Caco-2 (cell line): ENCODE measurements around the gene PHF20. TPM values are rescaled to one million over a fixed set of nuclear protein-coding genes. Genes with fewer than 3 reads are reported as not detected.
A peak's percentile ranks its signal among the peaks of the same experiment; 100 is the strongest.

Experiments
- BruUV-seq: library from RNA; stranded (reverse); fragments of 400-500 nt; replicated peaks from 2 replicates; lab custom pipeline; 2021; lab: Mats Ljungman, UMichigan
- CTCF ChIA-PET: fragments of 300-600 bp; sonication (Branson Sonifier 250); formaldehyde crosslinking; loops from one replicate; lab custom pipeline; 2022; ENCODE audit warnings: antibody characterized with exemption; lab: Charles Lee
- POLR2A ChIA-PET: fragments of 300-600 bp; sonication (Branson Sonifier 250); formaldehyde crosslinking; loops from one replicate; lab custom pipeline; 2022; ENCODE audit warnings: antibody characterized with exemption; lab: Charles Lee
- DNase-seq, 2 experiments: peaks; one replicate each; pipeline versions ENCODE4 v3.0.0 to v3.0.0-alpha.2; 2020 to 2022
- H3K27me3 ChIP-seq: replicated peaks from 2 replicates; pipeline ENCODE4 v1.6.0; 2011; ENCODE audit warnings: low read length; ENCODE audit not compliant: control insufficient read depth, insufficient read depth
- H3K36me3 ChIP-seq: 2 replicates; pipeline ENCODE4 v1.5.1; 2011; ENCODE audit warnings: low read length; ENCODE audit not compliant: control insufficient read depth, insufficient read depth
- H3K4me1 ChIP-seq: fragments of 250-450 bp; sonication (Bioruptor Pico); 2 replicates; pipeline ENCODE4 v1.5.1; 2020; ENCODE audit warnings: mild to moderate bottlenecking
- H3K4me3 ChIP-seq: 2 replicates; pipeline ENCODE4 v1.5.1; 2011; ENCODE audit warnings: low read depth, mild to moderate bottlenecking, control low read depth, low read length
- H3K9me3 ChIP-seq: fragments of 250-450 bp; sonication (Bioruptor Pico); 2 replicates; pipeline ENCODE4 v1.5.1; 2020; ENCODE audit warnings: mild to moderate bottlenecking, moderate library complexity
- H3K27ac Mint-ChIP-seq: one replicate; pipeline ENCODE4 v1.8.0; 2022; ENCODE audit warnings: mixed read lengths; ENCODE audit not compliant: unreplicated experiment
- H3K27me3 Mint-ChIP-seq: one replicate; pipeline ENCODE4 v1.8.0; 2022; ENCODE audit warnings: mixed read lengths; ENCODE audit not compliant: insufficient read depth, unreplicated experiment
- H3K36me3 Mint-ChIP-seq: one replicate; pipeline ENCODE4 v1.8.0; 2022; ENCODE audit warnings: mild to moderate bottlenecking, mixed read lengths; ENCODE audit not compliant: insufficient read depth, unreplicated experiment
- H3K4me1 Mint-ChIP-seq: one replicate; pipeline ENCODE4 v1.8.0; 2022; ENCODE audit warnings: low read depth, mixed read lengths; ENCODE audit not compliant: unreplicated experiment
- H3K4me3 Mint-ChIP-seq: one replicate; pipeline ENCODE4 v1.8.0; 2022; ENCODE audit warnings: mild to moderate bottlenecking, moderate library complexity, mixed read lengths; ENCODE audit not compliant: unreplicated experiment
- H3K9me3 Mint-ChIP-seq: one replicate; pipeline ENCODE4 v1.8.0; 2022; ENCODE audit warnings: mixed read lengths; ENCODE audit not compliant: unreplicated experiment
- CTCF ChIP-seq, 2 experiments: fragments of 200-600 bp in 1 of 2; IDR thresholded peaks; 1 replicate in 1 of 2; 2 replicates in 1 of 2; pipeline versions ENCODE4 v1.5.1 to v1.8.0; 2011 to 2022; ENCODE audit warnings: antibody characterized with exemption in 1 of 2, control low read depth in 1 of 2, inconsistent platforms in 1 of 2, low read depth in 1 of 2, low read length in 1 of 2, mild to moderate bottlenecking in 1 of 2, moderate library complexity in 1 of 2; ENCODE audit not compliant: insufficient read depth in 1 of 2, severe bottlenecking in 1 of 2, unreplicated experiment in 1 of 2
- intact Hi-C: fragments of 100-400 bp; cut with micrococcal nuclease; formaldehyde crosslinking; loops from one replicate; pipeline ENCODE4 v1.10.0; 2022; ENCODE audit not compliant: unreplicated experiment
- total RNA-seq: library from RNA; stranded (reverse); gene quantifications from 2 replicates; pipeline ENCODE4 v1.2.3, GENCODE V29; 2022

Gene PHF20
- total RNA-seq, 1 experiment from 2014 or later = 109 TPM

GRCh38 chr20:35866418-35867202, 94.8 kb downstream of the PHF20 start:
- H3K4me1 Mint-ChIP-seq = no peaks in the 10 kb centered on the region
- POLR2A ChIA-PET = no interaction called here
- H3K4me3 Mint-ChIP-seq = no peak overlapping the region
- peaks cover 48% of the 10 kb centered on the region for H3K36me3 Mint-ChIP-seq
- H3K27me3 Mint-ChIP-seq = no peaks in the 10 kb centered on the region
- Histone ChIP-seq H3K36me3 (peaks cover 2% of the 10 kb centered on the region; the same call in 1 of the 2 replicates), H3K4me1 (no peaks in the 10 kb centered on the region), H3K9me3 (no peaks in the 10 kb centered on the region), H3K27me3 (no peaks in the 10 kb centered on the region), H3K4me3 (no peak overlapping the region)
- no peaks in the 10 kb centered on the region for H3K9me3 Mint-ChIP-seq
- intact Hi-C loops = no loop called here
- CTCF ChIA-PET = interaction anchor here (0.6 to 1.5 kb wide), 2 partner anchors 18 to 67 kb away, joined by 4 to 8 read pairs; no protein-coding TSS in a partner anchor
- no peak overlapping the region for H3K27ac Mint-ChIP-seq
- TF ChIP-seq CTCF (IDR thresholded peaks at IDR 0.05; ENCODE audit: insufficient read depth in 1 of 2, low read depth in 1 of 2, low read length in 1 of 2, severe bottlenecking in 1 of 2, unreplicated experiment in 1 of 2) = no peak
- DNase-seq = no peak
- no TSS peak for BruUV-seq

- no peak for TF ChIP-seq CTCF (IDR thresholded peaks at IDR 0.05; ENCODE audit: insufficient read depth in 1 of 2, low read depth in 1 of 2, low read length in 1 of 2, severe bottlenecking in 1 of 2, unreplicated experiment in 1 of 2)
- H3K4me1 Mint-ChIP-seq = peaks cover 7% of the 10 kb centered on the region
- H3K4me3 Mint-ChIP-seq = no peak overlapping the region
- Histone ChIP-seq H3K4me3 (no peak overlapping the region), H3K27me3 (no peaks in the 10 kb centered on the region), H3K36me3 (no peaks in the 10 kb centered on the region), H3K9me3 (no peaks in the 10 kb centered on the region), H3K4me1 (peaks cover 11% of the 10 kb centered on the region)
- H3K9me3 Mint-ChIP-seq = no peaks in the 10 kb centered on the region
- no TSS peak for BruUV-seq
- POLR2A ChIA-PET = no interaction called here
- CTCF ChIA-PET = no interaction called here
- intact Hi-C loops = no loop called here
- no peak for DNase-seq
- H3K36me3 Mint-ChIP-seq = peaks cover 49% of the 10 kb centered on the region
- no peaks in the 10 kb centered on the region for H3K27me3 Mint-ChIP-seq
- peak overlapping the region; percentile 19 for H3K27ac Mint-ChIP-seq
Observed at GRCh38 chr20:35870541-35871258, 98.9 kb downstream of the PHF20 start.

DNA sequence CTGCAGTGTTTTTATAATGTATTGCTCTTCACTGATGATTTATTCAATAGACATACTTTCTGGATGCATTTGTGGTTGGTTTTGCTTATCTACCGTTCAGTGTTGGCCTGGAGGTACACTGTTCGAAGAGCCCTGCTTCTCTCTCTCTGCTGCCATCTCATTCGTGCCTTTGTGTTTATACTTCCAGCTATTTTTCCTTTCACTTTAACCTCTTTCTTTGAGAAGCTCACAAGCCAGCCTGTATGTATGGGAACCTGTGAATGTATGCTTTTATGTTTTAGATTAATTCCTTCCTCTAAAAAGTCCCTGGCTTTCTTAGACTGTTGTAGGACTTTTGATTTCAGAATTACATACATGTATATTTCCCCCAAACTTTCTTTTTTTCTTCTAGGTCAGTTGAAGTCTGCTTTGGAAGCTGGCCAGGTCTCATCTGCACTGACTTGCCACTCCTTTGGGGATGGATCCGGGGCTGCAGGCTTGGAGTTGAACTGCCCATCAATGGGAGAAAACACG, 99.5 kb downstream of the PHF20 start:
- Mint-ChIP-seq H3K27ac (peak overlapping the region; percentile 19), H3K4me3 (no peak overlapping the region), H3K9me3 (no peaks in the 10 kb centered on the region), H3K27me3 (no peaks in the 10 kb centered on the region), H3K36me3 (peaks cover 55% of the 10 kb centered on the region), H3K4me1 (peaks cover 11% of the 10 kb centered on the region)
- H3K4me1 ChIP-seq = peaks cover 14% of the 10 kb centered on the region
- no peaks in the 10 kb centered on the region for H3K36me3 ChIP-seq
- no TSS peak for BruUV-seq
- ChIA-PET CTCF (no interaction called here), POLR2A (interaction anchor here (0.6 kb wide), 1 partner anchor 129 kb away, joined by 4 read pairs; no protein-coding TSS in a partner anchor)
- H3K27me3 ChIP-seq = no peaks in the 10 kb centered on the region
- H3K4me3 ChIP-seq = no peak overlapping the region
- no peaks in the 10 kb centered on the region for H3K9me3 ChIP-seq
- TF ChIP-seq CTCF (IDR thresholded peaks at IDR 0.05; ENCODE audit: insufficient read depth in 1 of 2, low read depth in 1 of 2, low read length in 1 of 2, severe bottlenecking in 1 of 2, unreplicated experiment in 1 of 2) = no peak
- intact Hi-C loops = no loop called here
- no peak for DNase-seq
